GM12891 (cell line): ENCODE results near the gene GRAP2.
"Not testable (repeated sequence)": the region's sequence is repeated elsewhere in the genome, so short reads cannot be mapped to it uniquely, and the experiment has no call there.

ENCODE experiments used
- DNase-seq: peaks from one replicate; pipeline ENCODE4 v3.0.0; 2011; ENCODE audit warnings: low spot score; ENCODE audit not compliant: insufficient read length
- FAIRE-seq: peaks from 2 replicates; lab custom pipeline; 2011; peaks lifted over from hg19 to GRCh38; lab: Jason Lieb, UNC
- PAX5 ChIP-seq: IDR thresholded peaks from 2 replicates; pipeline ENCODE4 v1.6.1; 2011; ENCODE audit warnings: low read length, moderate library complexity, mild to moderate bottlenecking; ENCODE audit not compliant: insufficient read depth, severe bottlenecking
- POLR2A ChIP-seq: IDR thresholded peaks from 2 replicates; pipeline ENCODE4 v1.6.1; 2011; ENCODE audit warnings: low read depth, low read length, control low read depth
- POLR2AphosphoS5 ChIP-seq: IDR thresholded peaks from 2 replicates; pipeline ENCODE4 v1.6.1; 2011; ENCODE audit warnings: low read depth, low read length, control low read depth
- POU2F2 ChIP-seq: IDR thresholded peaks from 2 replicates; pipeline ENCODE4 v1.6.1; 2011; ENCODE audit warnings: low read depth, mild to moderate bottlenecking, control low read depth, low read length, moderate library complexity
- SPI1 ChIP-seq: IDR thresholded peaks from 2 replicates; pipeline ENCODE4 v1.6.1; 2011; ENCODE audit warnings: low read depth, low read length, control low read depth
- TAF1 ChIP-seq: IDR thresholded peaks from 2 replicates; pipeline ENCODE4 v1.6.1; 2011; ENCODE audit warnings: low read depth, low read length, control low read depth

The GRAP2 gene

GRCh38 chr22:39988386-39989114 is 87.7 kb downstream of the GRAP2 start:
- TF ChIP-seq TAF1 (no peak), POLR2A (no peak), POU2F2 (no peak), PAX5 (no peak), POLR2AphosphoS5 (no peak), SPI1 (no peak)
- DNase-seq (no peak), FAIRE-seq (no peak)

- FAIRE-seq (no peak), DNase-seq (no peak)
- TF ChIP-seq POU2F2 (no peak), PAX5 (no peak), TAF1 (no peak), SPI1 (no peak), POLR2AphosphoS5 (no peak), POLR2A (no peak)
Measured at GRCh38 chr22:39989633-39990032, 88.7 kb downstream of the GRAP2 start.

- FAIRE-seq (no peak), DNase-seq (no peak)
- no peak for TF ChIP-seq TAF1
- TF ChIP-seq PAX5 = no peak
- no peak for TF ChIP-seq POU2F2
Measured at GRCh38 chr22:39990686-39991085, 89.8 kb downstream of the GRAP2 start.

GRCh38 chr22:39991159-39991860 is 90.4 kb downstream of the GRAP2 start:
- FAIRE-seq (no peak), DNase-seq (no peak)
- TF ChIP-seq SPI1 (no peak), POLR2AphosphoS5 (no peak), PAX5 (no peak), POU2F2 (no peak), POLR2A (no peak), TAF1 (no peak)

- TF ChIP-seq TAF1 (no peak), SPI1 (no peak), POLR2A (no peak), POLR2AphosphoS5 (no peak), POU2F2 (no peak), PAX5 (no peak)
- no peak for DNase-seq
- no peak for FAIRE-seq
Measured at GRCh38 chr22:39992088-39992826, 91.4 kb downstream of the GRAP2 start.

- FAIRE-seq, DNase-seq: not testable (repeated sequence)
Measured at GRCh38 chr22:39992894-39993293, 92.0 kb downstream of the GRAP2 start.

- no peak for DNase-seq
- TF ChIP-seq SPI1 = no peak
- no peak for TF ChIP-seq POLR2A
- no peak for TF ChIP-seq POU2F2
- no peak for TF ChIP-seq POLR2AphosphoS5
- no peak for TF ChIP-seq PAX5
- no peak for TF ChIP-seq TAF1
- FAIRE-seq = no peak
Measured at GRCh38 chr22:39994041-39994565, 93.2 kb downstream of the GRAP2 start.

GRCh38 chr22:39994566-39995392 is 93.9 kb downstream of the GRAP2 start, which contains the start of gene FAM83F:
Gene FAM83F (plus strand): TSS chr22:39994954. CDS start chr22:39995043, 89 bp downstream.
- DNase-seq (peak; percentile 69), FAIRE-seq (no peak)
- no peak for TF ChIP-seq POU2F2
- TF ChIP-seq POLR2AphosphoS5 = no peak
- TF ChIP-seq SPI1 = no peak
- no peak for TF ChIP-seq TAF1
- no peak for TF ChIP-seq PAX5

- no peak for FAIRE-seq
- DNase-seq = no peak
- no peak for TF ChIP-seq TAF1
- no peak for TF ChIP-seq POLR2AphosphoS5
- no peak for TF ChIP-seq PAX5
Measured at GRCh38 chr22:39995393-39996252, 94.7 kb downstream of the GRAP2 start.
